Mammary epithelial cell (primary cell): Measurements from ENCODE around the gene SFMBT2.

Source experiments
- EZH2 ChIP-seq: IDR thresholded peaks from 2 replicates; pipeline ENCODE4 v1.6.1; 2012; ENCODE audit warnings: low read length, inconsistent platforms, borderline replicate concordance
- TF ChIP-seq, protein P1 (sequence below), 2 donors: IDR thresholded peaks in 1 of 2; conservative IDR thresholded peaks in 1 of 2; 2 replicates each; pipeline ENCODE4 v1.5.1; 2011 to 2012; ENCODE audit warnings: inconsistent platforms in 2 of 2, low read length in 2 of 2, mild to moderate bottlenecking in 2 of 2, control low read depth in 1 of 2, low read depth in 1 of 2; ENCODE audit not compliant: insufficient read depth in 1 of 2; ENCODE audit errors: extremely low read depth in 1 of 2

DNA sequence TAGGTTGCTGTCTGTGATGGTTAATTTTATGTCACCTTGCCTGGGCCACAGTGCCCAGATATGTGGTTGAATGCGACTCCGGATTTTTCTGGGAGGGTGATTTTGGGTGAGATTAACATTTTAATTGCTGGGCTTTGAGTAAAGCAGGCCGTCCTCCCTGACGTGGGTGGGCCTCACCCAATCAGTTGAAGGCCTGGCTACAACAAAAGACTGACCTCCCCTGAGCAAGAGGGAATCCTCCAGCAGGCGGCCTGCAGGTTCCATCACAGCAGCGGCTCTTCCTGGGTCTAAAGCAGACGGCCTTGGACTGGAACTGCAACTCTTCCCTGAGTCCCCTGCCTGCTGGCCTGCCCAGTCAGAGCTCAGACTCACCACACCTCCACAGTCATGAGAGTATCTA is 114.2 kb downstream of the SFMBT2 start:
- TF ChIP-seq, protein P1, sequence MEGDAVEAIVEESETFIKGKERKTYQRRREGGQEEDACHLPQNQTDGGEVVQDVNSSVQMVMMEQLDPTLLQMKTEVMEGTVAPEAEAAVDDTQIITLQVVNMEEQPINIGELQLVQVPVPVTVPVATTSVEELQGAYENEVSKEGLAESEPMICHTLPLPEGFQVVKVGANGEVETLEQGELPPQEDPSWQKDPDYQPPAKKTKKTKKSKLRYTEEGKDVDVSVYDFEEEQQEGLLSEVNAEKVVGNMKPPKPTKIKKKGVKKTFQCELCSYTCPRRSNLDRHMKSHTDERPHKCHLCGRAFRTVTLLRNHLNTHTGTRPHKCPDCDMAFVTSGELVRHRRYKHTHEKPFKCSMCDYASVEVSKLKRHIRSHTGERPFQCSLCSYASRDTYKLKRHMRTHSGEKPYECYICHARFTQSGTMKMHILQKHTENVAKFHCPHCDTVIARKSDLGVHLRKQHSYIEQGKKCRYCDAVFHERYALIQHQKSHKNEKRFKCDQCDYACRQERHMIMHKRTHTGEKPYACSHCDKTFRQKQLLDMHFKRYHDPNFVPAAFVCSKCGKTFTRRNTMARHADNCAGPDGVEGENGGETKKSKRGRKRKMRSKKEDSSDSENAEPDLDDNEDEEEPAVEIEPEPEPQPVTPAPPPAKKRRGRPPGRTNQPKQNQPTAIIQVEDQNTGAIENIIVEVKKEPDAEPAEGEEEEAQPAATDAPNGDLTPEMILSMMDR (conservative IDR thresholded peaks at IDR 0.05 in 1 of 2, IDR thresholded peaks at IDR 0.05 in 1 of 2; ENCODE audit: extremely low read depth in 1 of 2, insufficient read depth in 1 of 2, low read depth in 1 of 2, low read length in 2 of 2) = no peak
- TF ChIP-seq EZH2 = no peak
